GM18861 (cell line): ENCODE results near the gene TBL1X.

Source experiments
- ATAC-seq: cut with Tn5 transposase; IDR thresholded peaks from one replicate; pipeline ENCODE4 v1.9.1; 2021; ENCODE audit not compliant: unreplicated experiment

TBL1X gene

DNA sequence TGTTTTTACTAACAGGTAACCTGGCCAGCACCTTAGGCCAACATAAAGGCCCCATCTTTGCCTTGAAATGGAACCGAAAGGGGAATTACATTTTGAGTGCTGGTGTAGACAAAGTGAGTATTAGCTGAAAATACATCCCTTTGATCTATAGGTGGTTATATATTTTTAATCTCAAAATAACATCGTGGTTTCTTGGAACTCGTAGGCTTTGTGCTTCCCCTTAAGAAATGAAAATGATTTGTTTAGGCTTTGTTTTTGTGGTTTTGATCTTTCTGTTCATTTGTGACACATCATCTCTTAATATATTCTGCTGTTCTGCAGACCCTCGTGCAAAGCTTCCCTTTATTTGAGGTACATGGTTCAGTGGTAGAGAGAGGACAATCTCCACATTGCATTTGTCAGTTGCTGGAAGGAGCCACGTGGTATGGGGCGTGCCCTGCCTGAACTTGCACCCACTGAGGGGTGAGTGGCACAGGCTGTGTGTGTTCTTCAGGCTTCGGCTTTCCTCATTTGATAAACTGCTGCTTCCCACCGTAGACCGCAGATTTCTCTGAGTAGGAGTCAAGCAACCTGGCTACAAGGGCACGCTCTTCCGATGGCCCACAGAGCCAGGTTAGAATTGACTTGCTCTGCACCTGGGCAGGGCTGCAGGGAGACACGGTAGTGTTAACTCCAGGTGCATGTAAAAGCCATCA is 228.6 kb downstream of the TBL1X start:
- ATAC-seq = no peak

DNA sequence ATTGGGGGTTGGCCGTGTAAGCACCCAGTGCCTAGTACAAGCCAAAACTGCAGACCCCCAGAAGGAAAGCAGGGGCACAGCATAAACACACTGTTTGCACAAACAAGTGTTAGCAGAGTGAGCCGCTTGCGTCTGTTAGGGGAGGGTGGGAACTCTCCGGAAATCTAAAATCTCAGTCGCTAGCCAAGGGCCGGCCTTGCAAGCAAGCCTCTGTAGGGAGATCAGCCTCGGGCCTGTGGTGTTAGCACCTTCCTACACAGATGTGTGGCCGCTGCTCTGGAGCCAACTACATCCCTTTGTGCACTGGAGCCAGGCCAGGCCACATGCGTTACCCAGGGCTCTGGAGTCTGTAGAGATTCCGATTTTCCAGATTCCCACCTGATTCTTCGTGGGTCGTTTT is 233.7 kb downstream of the TBL1X start:
- ATAC-seq = no peak

DNA sequence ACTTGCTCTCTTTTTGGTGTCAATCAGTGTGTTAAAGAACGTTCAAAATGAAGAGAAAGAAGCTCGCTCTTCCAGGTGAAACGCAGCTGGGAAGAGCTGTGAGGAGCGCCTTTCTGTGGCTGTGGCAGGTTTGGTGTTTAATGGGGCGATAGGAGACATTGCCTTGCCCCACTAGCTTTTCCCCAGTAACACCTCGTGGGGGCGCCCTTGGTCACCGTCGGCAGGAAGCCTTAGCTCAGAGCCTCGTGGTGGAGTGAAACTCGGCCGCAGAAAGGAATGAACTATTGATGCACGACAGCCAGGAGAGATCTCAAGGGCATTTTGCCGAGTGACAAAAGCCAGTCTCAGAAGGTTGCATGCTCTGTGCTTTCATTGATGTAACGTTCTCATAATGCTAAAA is 235.7 kb downstream of the TBL1X start:
- no peak for ATAC-seq

DNA sequence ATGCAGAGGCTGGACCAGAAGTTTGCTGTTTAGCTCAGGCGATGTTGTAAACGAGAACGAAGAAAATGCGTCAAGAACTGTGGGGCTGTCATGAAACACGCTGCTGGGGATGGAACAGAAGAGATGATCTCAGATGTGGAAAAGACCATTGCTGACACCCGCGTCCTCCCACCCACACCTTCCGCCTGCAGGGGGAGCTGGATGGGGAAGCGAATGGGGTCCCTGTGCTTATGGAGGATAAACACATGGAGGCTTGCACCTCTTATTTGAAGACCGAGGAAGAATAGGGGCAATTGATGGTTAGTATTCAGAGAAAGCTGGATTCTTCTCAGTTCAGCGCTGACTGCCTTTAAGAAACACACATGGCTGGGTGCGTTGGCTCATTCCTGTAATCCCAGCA is 236.9 kb downstream of the TBL1X start:
- no peak for ATAC-seq

DNA sequence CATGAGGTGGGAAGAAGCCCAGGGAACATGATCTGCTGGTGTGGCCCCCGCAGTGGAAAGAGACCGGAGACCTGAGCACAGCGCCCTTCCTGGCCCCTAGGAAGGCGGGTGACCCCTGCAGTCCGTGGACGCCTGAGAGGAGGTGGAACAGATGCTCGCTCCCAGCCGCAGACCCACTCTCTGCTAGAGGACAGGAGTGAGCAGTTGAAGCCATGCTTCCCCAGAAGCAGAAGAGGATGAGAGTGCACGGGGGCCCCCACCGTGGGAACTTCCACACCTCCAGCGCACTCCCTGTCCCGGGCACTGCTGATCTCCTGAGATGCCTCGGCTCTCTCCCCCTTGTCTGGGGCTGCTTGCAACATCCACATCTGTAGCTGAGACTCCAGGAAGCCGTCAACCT is 238.5 kb downstream of the TBL1X start:
- ATAC-seq = no peak

DNA sequence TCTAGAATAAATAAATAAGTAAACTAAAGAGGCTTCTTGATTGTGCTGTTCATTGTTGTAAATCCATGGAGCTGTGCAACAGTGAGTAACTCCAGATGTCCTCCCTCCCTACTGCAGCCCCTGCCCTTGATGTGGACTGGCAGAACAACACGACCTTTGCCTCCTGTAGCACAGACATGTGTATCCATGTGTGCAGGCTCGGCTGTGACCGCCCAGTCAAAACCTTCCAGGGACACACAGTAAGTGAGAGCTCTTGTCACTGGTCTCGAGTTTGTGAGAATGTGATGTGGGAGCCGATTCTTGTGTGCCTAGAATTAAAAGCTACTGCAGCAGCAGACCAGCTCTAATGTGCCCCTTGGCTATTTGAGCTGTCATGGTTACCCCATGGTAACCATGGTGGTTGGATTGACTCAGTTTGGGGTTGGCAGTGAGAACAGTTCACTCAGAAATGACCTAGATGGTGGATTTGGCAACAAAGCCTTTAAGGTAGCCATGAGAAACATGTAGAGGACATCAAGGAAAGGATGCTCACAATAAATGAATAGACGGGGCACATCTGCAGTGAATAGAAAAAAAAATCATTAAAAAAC is 240.1 kb downstream of the TBL1X start:
- ATAC-seq = no peak

DNA sequence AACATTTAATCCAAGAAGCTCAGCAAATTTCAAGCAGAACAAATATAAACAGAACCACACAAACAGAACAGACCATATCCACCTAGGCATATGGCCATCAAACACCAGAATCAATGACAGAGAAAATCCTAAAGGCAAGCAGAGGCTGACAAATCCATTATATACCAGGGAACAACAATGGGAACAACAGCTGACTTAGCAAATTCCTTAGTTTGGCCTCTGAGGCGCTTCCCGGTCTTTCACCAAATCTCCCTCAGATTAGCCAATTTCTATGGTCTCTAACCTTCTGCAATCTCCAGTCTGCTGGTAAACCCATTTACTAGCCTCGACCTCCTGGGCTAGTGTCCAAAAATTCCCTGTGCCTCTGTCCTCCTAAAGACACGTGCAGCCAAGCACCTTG is 241.6 kb downstream of the TBL1X start:
- no peak for ATAC-seq

DNA sequence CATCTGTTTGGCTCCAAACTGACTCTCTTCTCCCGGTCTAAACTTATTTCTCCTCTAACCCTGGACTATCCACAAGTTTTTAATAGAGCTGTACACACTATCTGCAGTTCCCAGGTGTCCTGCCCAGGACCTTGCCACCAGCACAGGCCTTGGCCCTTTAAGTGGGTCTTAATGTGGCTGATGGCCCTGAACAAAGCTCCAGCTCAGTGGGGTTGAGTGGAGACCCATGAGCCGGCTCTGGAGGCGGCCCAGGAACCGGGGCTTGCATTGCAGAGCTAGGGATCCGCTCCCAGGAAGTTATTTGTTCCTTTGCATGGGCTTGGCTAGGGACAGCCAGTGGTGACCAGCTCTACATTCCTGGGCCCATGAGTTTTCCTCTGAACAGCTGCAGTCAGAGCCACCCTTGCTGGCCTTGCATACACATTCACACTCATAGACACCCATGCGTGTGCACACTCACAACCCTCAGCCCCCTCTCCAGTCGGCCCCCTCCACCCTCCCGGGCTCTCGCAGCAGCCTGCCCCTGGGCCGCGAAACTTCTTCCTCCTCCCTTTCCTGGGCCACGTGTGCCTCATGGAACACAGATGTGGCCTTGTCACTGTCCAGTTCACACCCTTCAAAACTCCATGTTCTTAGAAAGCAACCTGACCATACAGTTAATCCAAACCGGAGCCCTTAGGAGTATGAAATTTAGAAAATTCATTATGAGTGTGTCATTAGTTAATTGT is 242.6 kb downstream of the TBL1X start:
- no peak for ATAC-seq

DNA sequence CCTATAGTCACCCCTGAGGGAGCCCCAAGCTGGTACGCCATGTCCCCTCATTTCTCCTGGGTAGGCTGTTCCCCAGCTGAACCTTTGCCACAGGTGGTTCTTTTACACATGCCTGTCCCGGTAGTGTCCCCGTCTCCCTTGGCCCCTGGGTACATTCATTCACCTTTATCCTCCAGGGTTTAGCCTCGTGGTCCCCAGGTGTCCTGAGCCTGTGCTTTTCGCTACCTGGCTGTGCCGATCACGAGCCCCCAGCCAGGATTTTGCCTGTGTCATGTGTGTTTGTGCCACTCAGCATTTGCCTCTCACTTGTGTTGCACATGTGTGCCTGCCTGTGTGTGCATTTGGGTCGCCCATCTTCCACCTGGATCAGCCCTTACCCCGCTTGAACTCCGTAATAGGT is 243.2 kb downstream of the TBL1X start:
- ATAC-seq = no peak

DNA sequence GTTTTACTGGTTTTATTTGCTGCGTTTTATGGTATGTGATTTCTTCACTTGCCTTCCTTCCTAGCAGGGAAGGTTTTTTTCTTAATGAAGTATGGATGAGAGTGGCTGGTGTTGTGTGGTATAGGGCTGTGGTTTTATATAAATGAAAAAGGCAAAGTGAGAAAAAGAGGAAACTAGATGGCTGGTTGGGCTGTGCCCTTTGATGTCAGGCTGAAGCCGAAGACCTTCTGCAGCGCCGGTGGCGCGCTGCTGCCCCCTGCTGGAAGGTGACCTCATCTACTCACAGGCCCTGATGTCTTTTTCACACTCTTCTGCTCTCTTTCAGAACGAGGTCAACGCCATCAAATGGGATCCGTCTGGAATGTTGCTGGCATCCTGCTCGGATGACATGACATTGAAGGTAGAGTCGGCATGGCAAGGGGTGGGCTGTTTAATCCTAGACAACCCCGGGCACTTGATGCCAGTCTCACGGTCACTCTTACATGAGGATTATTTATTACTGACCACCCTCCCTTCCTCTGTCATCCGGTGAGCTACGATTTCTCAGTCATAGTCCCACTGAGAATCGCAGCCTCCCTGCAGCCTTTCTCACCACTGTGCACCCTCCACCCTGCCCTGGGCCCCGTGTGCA is 244.2 kb downstream of the TBL1X start:
- ATAC-seq = peak; percentile 95

DNA sequence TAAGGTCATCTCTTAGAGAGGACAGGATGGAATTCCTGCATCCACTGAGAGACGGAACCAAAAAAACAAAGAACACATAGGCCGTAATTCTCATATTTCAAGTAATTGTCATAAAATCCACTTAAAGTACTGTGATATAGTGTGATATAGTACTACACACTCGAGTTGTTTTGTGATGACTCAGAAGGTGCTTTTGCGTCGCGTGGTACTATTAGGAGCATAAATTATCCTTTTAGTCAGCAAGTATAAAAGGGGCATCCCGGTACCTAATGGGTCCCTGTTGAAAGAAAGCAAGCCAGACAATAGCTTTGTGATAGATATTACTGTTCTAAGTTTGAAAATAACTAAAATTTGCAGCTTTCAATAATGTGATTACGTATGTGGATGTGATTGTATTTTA is 245.5 kb downstream of the TBL1X start:
- ATAC-seq = no peak

DNA sequence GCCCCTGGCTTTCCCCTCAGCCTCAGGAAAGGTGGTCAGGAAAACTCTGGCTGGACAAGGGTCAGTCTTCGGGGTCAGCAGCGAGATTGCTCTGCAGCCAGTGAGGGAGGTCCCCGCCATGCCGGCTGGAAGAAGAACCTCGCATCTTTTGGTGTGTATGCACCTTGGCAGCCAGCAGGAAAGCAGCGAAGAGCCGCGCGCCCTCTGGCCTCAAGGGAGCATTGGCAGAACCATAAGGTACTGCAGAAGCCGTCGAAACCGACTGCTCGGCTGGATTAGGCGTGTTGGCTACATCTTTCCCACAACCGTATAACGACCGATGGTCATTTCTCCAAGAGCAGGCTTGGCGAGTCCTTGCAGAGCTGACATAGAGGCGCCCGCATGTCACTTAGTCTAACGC is 252.5 kb downstream of the TBL1X start:
- ATAC-seq = no peak

DNA sequence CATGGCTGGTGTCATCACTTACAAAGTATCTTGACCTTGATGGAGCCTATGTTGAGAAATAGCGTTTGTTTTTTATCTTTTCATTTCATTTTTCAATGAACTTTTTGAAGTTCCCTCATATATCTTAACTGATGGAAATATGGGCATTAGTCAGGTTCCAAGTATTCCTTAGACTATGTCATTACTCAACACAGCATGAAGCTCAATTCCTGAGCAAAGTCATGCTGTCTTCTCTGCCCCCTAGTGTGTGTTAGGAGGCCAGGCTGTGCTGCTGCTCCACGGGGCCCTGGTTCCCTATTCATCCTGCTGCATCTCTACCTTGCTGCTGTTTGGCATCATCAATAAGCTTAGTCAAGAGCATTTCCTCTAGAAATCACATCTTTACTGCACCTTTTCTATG is 259.9 kb downstream of the TBL1X start:
- ATAC-seq = no peak

DNA sequence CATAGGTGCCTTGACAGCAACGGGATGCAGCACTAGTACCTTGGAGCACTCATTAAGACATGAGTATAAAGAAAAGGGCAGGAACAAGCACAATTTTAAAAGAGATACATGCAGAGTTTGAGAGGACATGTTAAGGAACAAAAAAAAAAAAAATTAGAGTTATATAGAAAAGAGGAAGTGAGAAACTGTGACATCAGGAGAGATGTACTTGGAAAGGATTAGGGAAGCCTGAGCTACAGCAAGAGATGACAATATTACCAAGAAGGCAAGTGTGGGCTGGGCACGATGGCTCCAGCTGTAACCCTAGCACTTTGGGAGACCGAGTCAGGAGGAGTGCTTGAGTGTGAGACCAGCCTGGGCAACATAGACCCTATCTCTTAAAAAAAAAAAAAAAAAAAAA is 263.4 kb downstream of the TBL1X start:
- no peak for ATAC-seq

DNA sequence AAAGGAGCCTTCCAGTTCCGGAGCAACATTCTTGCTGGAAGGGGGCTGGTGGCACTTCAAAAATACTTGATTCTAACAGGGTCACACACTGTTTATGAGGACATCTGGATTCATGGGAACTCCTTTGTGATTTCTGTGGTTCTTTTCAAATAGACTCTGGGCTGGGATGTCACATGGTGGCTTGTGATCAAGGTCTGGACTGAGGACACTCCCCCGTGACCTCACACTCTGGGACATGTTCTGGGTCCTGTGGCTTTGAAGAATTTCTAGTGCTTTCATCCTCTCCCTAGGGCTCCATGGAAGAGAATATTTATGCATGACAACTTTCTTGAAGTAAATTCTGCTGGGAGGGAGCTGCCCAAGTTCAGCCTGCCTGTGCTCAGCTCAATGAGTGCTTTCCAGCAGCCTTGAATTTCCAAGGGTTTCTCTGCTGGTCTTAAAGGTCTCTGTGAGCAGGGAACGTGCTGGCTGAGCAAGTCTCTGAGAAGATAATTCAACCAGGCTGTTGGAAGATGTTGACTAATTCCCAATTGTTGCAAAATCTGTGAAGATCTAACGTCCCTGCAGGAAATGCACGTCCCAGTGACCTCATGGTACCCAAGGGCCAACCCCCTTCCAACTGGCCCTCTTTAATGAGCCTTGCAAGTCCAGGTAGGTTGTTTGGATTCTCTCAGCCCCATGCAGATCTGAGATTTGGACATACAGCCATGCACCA is 264.5 kb downstream of the TBL1X start:
- ATAC-seq = no peak

DNA sequence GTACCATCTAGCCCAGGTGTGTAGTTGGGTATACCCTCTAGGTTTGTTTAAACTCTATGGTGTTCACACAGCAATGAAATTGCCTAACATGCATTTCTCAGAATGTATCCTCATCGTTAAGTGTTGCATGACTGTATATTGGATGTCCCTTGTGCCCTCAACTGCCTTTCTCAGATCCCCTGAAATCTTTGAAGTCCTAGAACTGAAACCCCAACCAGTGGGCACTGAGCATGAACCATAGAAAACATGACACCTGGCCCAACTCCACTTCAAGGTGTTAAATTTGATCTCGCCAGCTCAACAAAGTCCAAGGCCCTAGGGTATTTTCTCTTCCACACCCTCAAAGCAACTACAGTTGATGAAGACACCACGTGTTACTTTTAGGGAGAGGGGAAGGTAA is 265.2 kb downstream of the TBL1X start:
- no peak for ATAC-seq

DNA sequence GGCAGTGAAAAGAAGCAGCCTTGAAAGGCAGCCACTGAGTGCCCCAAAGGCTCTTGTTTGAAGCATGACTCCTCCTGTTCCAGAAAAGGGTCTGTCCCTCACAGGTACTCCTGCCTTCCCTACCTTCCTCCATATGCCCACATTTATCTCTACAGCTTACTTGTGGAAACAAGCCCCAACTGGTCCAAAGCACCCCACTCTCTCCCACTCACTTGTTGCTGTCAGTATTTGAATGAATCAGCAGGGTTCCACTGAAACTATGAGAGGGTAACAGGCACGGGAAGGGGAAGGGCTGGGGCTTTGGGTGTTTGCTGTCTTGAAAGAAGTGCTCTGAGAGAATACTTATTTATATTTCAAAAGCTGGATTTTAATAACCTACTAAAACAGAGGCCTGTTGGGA is 265.9 kb downstream of the TBL1X start:
- no peak for ATAC-seq

DNA sequence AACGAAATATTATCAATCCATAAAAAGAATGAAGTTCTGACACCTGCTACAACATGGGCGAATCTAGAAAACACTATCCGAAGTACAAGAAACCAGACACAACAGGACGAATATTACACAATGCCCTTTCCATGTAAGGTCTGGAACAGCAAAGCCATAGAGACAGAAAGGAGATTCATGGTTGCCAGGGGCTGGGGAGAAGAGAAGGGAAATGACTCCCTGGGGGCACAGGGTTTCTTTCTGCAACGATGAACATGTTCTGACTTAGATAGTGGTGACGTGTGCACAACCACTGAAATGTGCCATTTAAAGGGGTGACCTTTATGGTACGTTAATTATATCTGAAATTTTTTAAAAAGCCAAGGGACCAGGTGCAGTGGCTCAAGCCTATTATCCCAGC is 272.5 kb downstream of the TBL1X start:
- ATAC-seq = no peak

DNA sequence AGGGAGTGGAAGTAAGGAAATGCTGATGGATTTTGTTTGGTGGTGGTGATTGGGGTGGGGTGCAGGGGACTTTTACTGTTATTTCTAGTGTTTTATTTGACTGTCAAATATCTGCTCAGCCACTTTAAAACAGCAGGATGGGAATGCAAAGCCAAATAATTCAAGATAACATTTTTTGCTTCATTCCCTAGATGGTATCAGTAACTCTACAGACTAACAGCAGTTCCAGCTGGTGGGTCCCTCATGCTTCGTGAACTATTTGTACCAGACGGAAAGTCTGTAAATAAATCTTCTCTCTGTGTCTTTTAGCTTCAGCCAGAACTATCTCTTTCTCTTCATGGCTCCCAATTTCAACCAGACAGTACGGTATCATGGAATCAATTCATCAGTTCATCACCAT is 273.3 kb downstream of the TBL1X start:
- ATAC-seq = no peak

DNA sequence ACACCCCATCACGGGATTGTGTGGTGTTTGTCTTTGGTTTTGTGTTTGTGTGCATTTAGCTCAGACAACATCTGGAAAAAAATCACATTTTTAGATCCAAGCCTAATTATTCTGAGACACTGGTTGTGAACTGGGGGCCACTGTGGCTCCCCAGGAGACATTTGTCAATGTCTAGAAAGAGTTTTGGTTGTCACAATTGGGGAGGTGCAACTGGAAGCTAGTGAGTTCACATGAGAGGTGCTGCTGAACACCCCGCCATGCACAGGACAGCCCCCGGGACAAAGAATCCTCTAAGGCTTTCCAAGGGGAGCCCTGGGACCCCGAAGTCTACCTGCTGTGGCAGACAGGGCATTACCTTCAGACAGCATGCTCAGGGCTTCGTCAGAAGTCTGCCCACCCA is 274.3 kb downstream of the TBL1X start:
- ATAC-seq = no peak

DNA sequence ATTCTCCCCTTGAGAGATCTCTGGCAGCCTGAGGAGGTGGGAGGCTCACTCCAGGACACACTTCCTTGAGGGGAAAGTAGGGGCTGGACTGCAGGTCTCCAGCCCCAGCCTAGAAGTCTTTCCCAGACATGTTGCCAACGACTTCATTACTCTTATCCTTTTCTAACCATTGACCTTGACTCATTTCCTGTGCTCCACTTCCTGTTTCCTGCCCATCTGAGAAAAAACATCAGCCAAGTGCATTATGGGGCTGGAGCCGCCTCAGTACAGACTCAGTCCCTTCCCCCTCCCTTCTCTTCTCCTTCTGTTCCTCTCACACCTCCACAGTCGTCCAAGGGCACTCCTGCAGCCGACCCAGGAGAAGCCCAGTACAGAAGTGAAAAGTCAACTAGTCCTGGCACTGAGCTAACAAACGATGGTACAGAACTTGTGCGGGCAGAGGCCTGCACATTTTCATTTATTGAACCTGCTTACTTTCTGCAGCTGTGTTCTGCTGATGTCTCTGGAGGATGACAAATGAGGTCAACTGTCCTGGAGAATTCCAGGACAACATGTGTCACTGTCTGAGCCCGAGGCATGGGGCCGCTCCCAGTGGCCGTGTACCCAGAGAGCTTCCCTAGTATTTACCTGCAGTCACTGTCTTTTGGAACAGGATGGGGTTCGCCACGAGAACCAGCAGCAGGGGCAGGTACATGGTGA is 280.7 kb downstream of the TBL1X start:
- no peak for ATAC-seq
